ENCODE data around the gene B3GNT9. TPM values are rescaled to one million over a fixed set of nuclear protein-coding genes. Genes with fewer than 3 reads are reported as not detected.

B3GNT9 gene
- total and polyA plus RNA-seq, 2 of the 8 experiments (the other 6 are each of a cell fraction or from before 2014, with no cell fraction given): 3.5 to 9.0 TPM

GRCh38 chr16:67162506-67163163 lies 11.8 kb upstream of the B3GNT9 start (continued):
- TF ChIP-seq E2F6 (IDR thresholded peaks at IDR 0.05) (peak; percentile 87), CTBP2 (IDR thresholded peaks at IDR 0.05; ENCODE audit: borderline replicate concordance, insufficient read depth, insufficient read length, low read length) (no peak), CHD1 (IDR thresholded peaks at IDR 0.05; ENCODE audit: low read depth, low read length) (no peak)
